K562 (cell line): ENCODE data around the gene ZNF761. TPM values are rescaled to one million over a fixed set of nuclear protein-coding genes. Genes with fewer than 3 reads are reported as not detected.

Experiments used
- ATAC-seq: fragments of 200-7000 bp; cut with Tn5 transposase; 3 replicates; pipeline ENCODE4 v1.9.1; 2020; ENCODE audit warnings: moderate library complexity
- BruUV-seq: library from RNA; stranded (reverse); fragments of 400-500 nt; replicated peaks from 2 replicates; lab custom pipeline; 2021; lab: Mats Ljungman, UMichigan
- CTCF ChIA-PET: fragments of 300-600 bp; formaldehyde crosslinking; extraction: SDS; loops from one replicate; lab custom pipeline; 2021; ENCODE audit warnings: low intra/inter-chr PET ratio; lab: Yijun Ruan, JAX
- POLR2A ChIA-PET: fragments of 300-600, 350-650 bp; sonication (Branson Sonifier 250); formaldehyde crosslinking; extraction: SDS; loops from one replicate; lab custom pipeline; 2021; ENCODE audit warnings: antibody characterized with exemption, inconsistent platforms; lab: Yijun Ruan, JAX
- DNase-seq, 4 experiments: peaks; one replicate each; pipeline versions ENCODE4 v3.0.0 to v3.0.0-alpha.2; 2011 to 2018; ENCODE audit warnings: low spot score in 3 of 4, mixed read lengths in 3 of 4; ENCODE audit errors: extremely low read depth in 1 of 4
- FAIRE-seq: peaks from 2 replicates; lab custom pipeline; 2011; peaks lifted over from hg19 to GRCh38; lab: Jason Lieb, UNC
- H2AFZ ChIP-seq: 2 replicates; pipeline ENCODE4 v1.6.0; 2011; ENCODE audit warnings: low read depth, low read length, control low read depth, inconsistent platforms
- H3K27ac ChIP-seq: fragments of 200-600 bp; 3 replicates; pipeline ENCODE4 v1.8.0; 2011; ENCODE audit warnings: low read depth, mild to moderate bottlenecking, control low read depth, inconsistent platforms, low read length, moderate library complexity, mixed read lengths; ENCODE audit errors: extremely low read depth
- H3K27me3 ChIP-seq, 2 experiments: fragments of 300-600 bp in 1 of 2; 2 replicates in 1 of 2; 3 replicates in 1 of 2; pipeline versions ENCODE4 v1.6.0 to v1.8.0; 2011; ENCODE audit warnings: inconsistent platforms in 2 of 2, low read length in 2 of 2, mild to moderate bottlenecking in 1 of 2, mixed read lengths in 1 of 2, moderate library complexity in 1 of 2; ENCODE audit not compliant: control insufficient read depth in 2 of 2, insufficient read depth in 2 of 2
- H3K36me3 ChIP-seq: fragments of 300-600 bp; 3 replicates; pipeline ENCODE4 v1.8.0; 2011; ENCODE audit warnings: mild to moderate bottlenecking, low read length, inconsistent platforms; ENCODE audit not compliant: control insufficient read depth, insufficient read depth
- H3K4me1 ChIP-seq, 2 experiments: fragments of 200-600 bp in 1 of 2; replicated peaks in 1 of 2; 2 replicates in 1 of 2; 3 replicates in 1 of 2; pipeline versions ENCODE4 v1.5.1 to v1.8.0; 2011; ENCODE audit warnings: inconsistent platforms in 2 of 2, low read length in 2 of 2, mild to moderate bottlenecking in 1 of 2, mixed read lengths in 1 of 2, moderate library complexity in 1 of 2; ENCODE audit not compliant: control insufficient read depth in 2 of 2, insufficient read depth in 2 of 2
- H3K4me2 ChIP-seq: 2 replicates; pipeline ENCODE4 v1.6.1; 2011; ENCODE audit warnings: low read length, control low read depth, inconsistent platforms, mixed read lengths; ENCODE audit not compliant: insufficient read depth
- H3K4me3 ChIP-seq: fragments of 200-600 bp; sonication (generic), shearing (Covaris generic); 2 replicates; pipeline ENCODE4 v1.5.1; 2016; ENCODE audit warnings: control low read depth, inconsistent platforms
- H3K79me2 ChIP-seq: fragments of 200-600 bp; 3 replicates; pipeline ENCODE4 v1.8.0; 2011; ENCODE audit warnings: low read length, inconsistent platforms; ENCODE audit not compliant: control insufficient read depth, insufficient read depth
- H3K9ac ChIP-seq, 2 experiments: 2 replicates each; pipeline versions ENCODE4 v1.6.0 to v1.6.1; 2011; ENCODE audit warnings: low read depth in 2 of 2, low read length in 2 of 2, control low read depth in 1 of 2, inconsistent platforms in 1 of 2, mild to moderate bottlenecking in 1 of 2, mixed read lengths in 1 of 2; ENCODE audit not compliant: insufficient read depth in 1 of 2
- H3K9me1 ChIP-seq: one replicate; pipeline ENCODE4 v1.6.0; 2011; ENCODE audit warnings: inconsistent platforms, mild to moderate bottlenecking, low read length, moderate library complexity; ENCODE audit not compliant: control insufficient read depth, insufficient read depth
- H3K9me3 ChIP-seq: replicated peaks from 2 replicates; pipeline ENCODE4 v1.5.1; 2011; ENCODE audit warnings: low read depth, low read length, inconsistent platforms; ENCODE audit not compliant: control insufficient read depth, insufficient read depth
- H4K20me1 ChIP-seq: replicated peaks from 2 replicates; pipeline ENCODE4 v1.6.1; 2011; ENCODE audit warnings: low read length, inconsistent platforms, mixed read lengths; ENCODE audit not compliant: control insufficient read depth, insufficient read depth
- HDGF ChIP-seq: fragments of 450-650 bp; IDR thresholded peaks from 2 replicates; pipeline ENCODE4 v1.6.1; 2016
- HNRNPLL ChIP-seq: fragments of 200-400 bp; formaldehyde crosslinking; IDR thresholded peaks from 2 replicates; pipeline ENCODE4 v1.6.1; 2017; ENCODE audit warnings: low read length, low read depth, mild to moderate bottlenecking; ENCODE audit not compliant: poor library complexity, severe bottlenecking
- KHSRP ChIP-seq: fragments of 450-650 bp; IDR thresholded peaks from 2 replicates; pipeline ENCODE4 v1.6.1; 2017
- LEF1 ChIP-seq: fragments of 450-650 bp; IDR thresholded peaks from 2 replicates; pipeline ENCODE4 v1.6.1; 2016; ENCODE audit warnings: mild to moderate bottlenecking
- MCM7 ChIP-seq, 2 experiments: fragments of 450-650 bp; IDR thresholded peaks; 2 replicates each; pipeline ENCODE4 v1.6.1; 2016 to 2018
- ZNF197 ChIP-seq: fragments of 200-800 bp; sonication (Bioruptor generic); IDR thresholded peaks from 2 replicates; pipeline ENCODE4 v1.6.1; 2016; ENCODE audit warnings: low read depth, missing genetic modification characterization, missing compliant biosample characterization
- WGBS: fragments of 100-300 bp; shearing (Covaris generic); methylation state at CpG from one replicate; pipeline ENCODE4 v1.1.6; 2016; ENCODE audit warnings: low coverage, mixed read lengths; ENCODE audit not compliant: insufficient coverage; ENCODE audit errors: missing lambda C conversion rate; 5-methylcytosine and 5-hydroxymethylcytosine counted together
- in situ Hi-C: fragments of 300-500 bp; cut with MboI; formaldehyde crosslinking; loops from 4 replicates; pipeline ENCODE4 v1.15.0; 2018; ENCODE audit warnings: inconsistent platforms, mixed read lengths
- intact Hi-C: fragments of 100-400 bp; cut with micrococcal nuclease; formaldehyde crosslinking; loops from 2 replicates; pipeline ENCODE4 v1.14.2; 2022
- polyA plus RNA-seq, 8 experiments: library from polyadenylated mRNA; depleted of rRNA in 4 of 8; stranded (reverse) in 5 of 8; unstranded in 3 of 8; fragments of >200 nt; fragmentation: Nextera tagmentation in 2 of 8; fragmentation: Illumina TruSeq in 1 of 8; extraction: Ambion mirVana in 2 of 8; extraction: Trizol in 1 of 8; gene quantifications; 2 replicates each; pipeline versions ENCODE4 v1.2.1 to v1.2.3, GENCODE V29; 2011 to 2014; ENCODE audit warnings: inconsistent platforms in 1 of 8, missing spikeins in 1 of 8
- total RNA-seq, 7 experiments: library from RNA; depleted of rRNA in 6 of 7; stranded (reverse); fragments of >200 nt in 6 of 7; fragmentation: Illumina TruSeq in 2 of 7; extraction: Trizol in 2 of 7; gene quantifications; 2 replicates each; pipeline versions ENCODE4 v1.2.1 to v1.2.3, GENCODE V29; 2011 to 2021; ENCODE audit warnings: low replicate concordance in 1 of 7
- TF ChIP-seq, protein P1 (sequence below): fragments of 450-650 bp; conservative IDR thresholded peaks from 2 replicates; pipeline ENCODE4 v1.6.1; 2016; ENCODE audit warnings: missing genetic modification characterization, low read depth, mild to moderate bottlenecking, missing compliant biosample characterization, moderate library complexity

The ZNF761 gene
- total and polyA plus RNA-seq, 9 of the 15 experiments (the other 6 are each of a cell fraction or from before 2014, with no cell fraction given), result 10.3 to 30.2 (median 17.0) TPM

- TF ChIP-seq HDGF, result no peak
- TF ChIP-seq MCM7 (IDR thresholded peaks at IDR 0.05), result no peak
- no peak for TF ChIP-seq HNRNPLL
- TF ChIP-seq, protein P1, sequence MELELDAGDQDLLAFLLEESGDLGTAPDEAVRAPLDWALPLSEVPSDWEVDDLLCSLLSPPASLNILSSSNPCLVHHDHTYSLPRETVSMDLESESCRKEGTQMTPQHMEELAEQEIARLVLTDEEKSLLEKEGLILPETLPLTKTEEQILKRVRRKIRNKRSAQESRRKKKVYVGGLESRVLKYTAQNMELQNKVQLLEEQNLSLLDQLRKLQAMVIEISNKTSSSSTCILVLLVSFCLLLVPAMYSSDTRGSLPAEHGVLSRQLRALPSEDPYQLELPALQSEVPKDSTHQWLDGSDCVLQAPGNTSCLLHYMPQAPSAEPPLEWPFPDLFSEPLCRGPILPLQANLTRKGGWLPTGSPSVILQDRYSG (tag), result no peak
- TF ChIP-seq LEF1, result no peak
Observed at GRCh38 chr19:53463263-53463662, 31.5 kb downstream of the ZNF761 start (continued).

DNA sequence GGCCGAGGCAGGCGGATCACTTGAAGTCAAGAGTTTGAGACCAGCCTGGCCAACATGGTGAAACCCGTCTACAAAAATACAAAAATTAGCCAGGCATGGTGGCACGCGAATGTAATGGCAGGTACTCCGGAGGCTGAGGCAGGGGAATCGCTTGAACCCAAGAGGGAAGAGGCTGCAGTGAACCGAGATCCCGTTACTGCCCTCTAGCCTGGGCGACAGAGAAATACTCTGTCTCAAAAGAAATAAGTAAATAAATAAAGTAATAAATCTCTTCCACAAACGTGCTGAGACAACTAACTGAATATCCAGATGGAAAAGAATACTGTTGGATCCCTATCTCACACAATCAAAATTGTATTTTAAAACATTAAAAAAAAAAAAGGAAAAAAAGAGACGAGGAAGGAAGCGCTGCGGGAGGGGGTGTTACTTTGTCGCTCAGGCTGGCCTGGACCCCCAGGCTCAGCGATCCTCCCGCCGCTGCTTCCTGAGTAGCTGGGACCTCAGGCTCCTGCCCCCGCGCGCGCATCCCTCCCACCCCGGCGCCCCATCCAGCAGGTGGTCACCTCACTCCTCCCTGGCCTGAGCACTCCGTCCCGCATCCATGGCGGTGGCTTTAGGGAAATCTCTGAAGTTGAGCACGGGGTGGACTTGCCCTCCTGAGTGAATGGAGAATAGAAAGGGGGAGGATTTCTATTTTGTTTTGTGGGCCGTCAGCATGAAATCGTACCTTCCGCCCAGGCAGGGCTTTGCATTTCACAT is 35.1 kb downstream of the ZNF761 start:
- in situ Hi-C loops, result no loop called here
- Histone ChIP-seq H3K4me3 (peak overlapping the region; percentile 75), H3K27me3 (no peaks in the 10 kb centered on the region), H3K9ac (no peak overlapping the region), H3K36me3 (peaks cover 2% of the 10 kb centered on the region; the same call in 1 of the 3 replicates), H3K9me3 (0 out of 2 replicates have a peak, but pooled peaks cover 3% of the 10 kb centered on the region), H3K27ac (no peak overlapping the region; the same call in 2 of the 3 replicates), H3K9me1 (no peaks in the 10 kb centered on the region), H3K4me1 (peaks cover 2 to 4% of the 10 kb centered on the region in 2 experiments; a peak in 3 of 5 replicates), H3K4me2 (peak overlapping the region; percentile 55; the same call in 1 of the 2 replicates), H2AFZ (peak overlapping the region; percentile 82; the same call in 1 of the 2 replicates), H4K20me1 (no peaks in the 10 kb centered on the region), H3K79me2 (peaks cover 9% of the 10 kb centered on the region)
- ChIA-PET CTCF (no interaction called here), POLR2A (no interaction called here)
- no TSS peak for BruUV-seq
- DNase-seq (peak in 3 of 4 experiments; percentile 5 to 19 (median 13)), FAIRE-seq (no peak), ATAC-seq (no peak)
- intact Hi-C loops, result no loop called here
- TF ChIP-seq KHSRP, result no peak
- TF ChIP-seq ZNF197 (CRISPR knock-in tag), result 0 out of 2 replicates have a peak, but pooled peaks have one; percentile 9
- 69% methylated on average over 27 of the region's 31 CpGs for WGBS
